ENCODE results near the gene NIPSNAP2. TPM values are rescaled to one million over a fixed set of nuclear protein-coding genes. Genes with fewer than 3 reads are reported as not detected.

Gene NIPSNAP2
- total and polyA plus RNA-seq, 12 donors = 93.8 to 455 (median 341) TPM

GRCh38 chr7:55977831-55978230 is 13.4 kb downstream of the NIPSNAP2 start:
- Histone ChIP-seq H3K27ac (peak overlapping the region in 4 of 10 donors; percentile 6 to 79 (median 77)), H3K27me3 (no peaks in the 10 kb centered on the region), H3K36me3 (peaks cover 0 to 54% (median 30%) of the 10 kb centered on the region in 9 donors), H3K4me1 (peaks cover 0 to 50% (median 8%) of the 10 kb centered on the region in 9 donors), H3K4me3 (no peak overlapping the region), H3K9me3 (no peaks in the 10 kb centered on the region)
- intact Hi-C loops (cut with DNase I) = no loop called here
- no peak for DNase-seq
- TF ChIP-seq CTCF (IDR thresholded peaks at IDR 0.05) = no peak
- ATAC-seq = no peak
- 36 to 53% methylated on average over 4 of the region's 4 CpGs for WGBS, 2 donors

GRCh38 chr7:55980266-55980665 is 15.9 kb downstream of the NIPSNAP2 start:
- Histone ChIP-seq H3K4me3 (no peak overlapping the region), H3K36me3 (peaks cover 0 to 78% (median 48%) of the 10 kb centered on the region in 9 donors), H3K27me3 (no peaks in the 10 kb centered on the region), H3K4me1 (peaks cover 0 to 35% (median 8%) of the 10 kb centered on the region in 9 donors), H3K27ac (no peak overlapping the region), H3K9me3 (no peaks in the 10 kb centered on the region)
- WGBS, 2 donors = 86 to 89% methylated on average over 3 of the region's 3 CpGs
- DNase-seq (no peak), ATAC-seq (no peak)
- intact Hi-C loops (cut with DNase I) = no loop called here
- no peak for TF ChIP-seq CTCF (IDR thresholded peaks at IDR 0.05)

GRCh38 chr7:55983537-55983936 is 19.2 kb downstream of the NIPSNAP2 start:
- no peak for TF ChIP-seq CTCF (IDR thresholded peaks at IDR 0.05)
- Histone ChIP-seq H3K36me3 (peaks cover 0 to 100% (median 69%) of the 10 kb centered on the region in 9 donors), H3K27ac (no peak overlapping the region), H3K4me1 (peaks cover 0 to 4% (median 0%) of the 10 kb centered on the region in 9 donors), H3K27me3 (no peaks in the 10 kb centered on the region), H3K4me3 (no peak overlapping the region), H3K9me3 (no peaks in the 10 kb centered on the region)
- intact Hi-C loops (cut with DNase I) = no loop called here
- WGBS, 2 donors = 84 to 86% methylated on average over 3 of the region's 3 CpGs
- DNase-seq (no peak), ATAC-seq (no peak)

GRCh38 chr7:55992346-55992745 is 28.0 kb downstream of the NIPSNAP2 start:
- TF ChIP-seq CTCF (IDR thresholded peaks at IDR 0.05) = no peak
- Histone ChIP-seq H3K4me3 (no peak overlapping the region), H3K36me3 (peaks cover 0 to 100% (median 33%) of the 10 kb centered on the region in 9 donors), H3K27me3 (no peaks in the 10 kb centered on the region), H3K9me3 (no peaks in the 10 kb centered on the region), H3K4me1 (no peaks in the 10 kb centered on the region), H3K27ac (no peak overlapping the region)
- WGBS, 2 donors = 93 to 99% methylated on average over 3 of the region's 3 CpGs
- intact Hi-C loops (cut with DNase I) = no loop called here
- ATAC-seq = no peak
- no peak for DNase-seq

All from heart right ventricle (tissue), 16 donors.